ENCODE results near the gene RASGRP3. TPM values are rescaled to one million over a fixed set of nuclear protein-coding genes. Genes with fewer than 3 reads are reported as not detected.

The RASGRP3 gene
- total RNA-seq, 1 experiment from 2014 or later = 0.34 TPM

- CTCF ChIA-PET = no interaction called here
- intact Hi-C loops (cut with micrococcal nuclease; ENCODE audit: unreplicated experiment) = no loop called here
Observed at GRCh38 chr2:33577668-33578067, 101.2 kb downstream of the RASGRP3 start.

GRCh38 chr2:33579227-33579626 is 102.8 kb downstream of the RASGRP3 start:
- ChIA-PET CTCF (no interaction called here), POLR2A (ENCODE audit: low non-redundant PET) (no interaction called here)
- intact Hi-C loops (cut with micrococcal nuclease; ENCODE audit: unreplicated experiment) = no loop called here
- Histone ChIP-seq H3K9me3 (ENCODE audit: low read depth, low read length, poor library complexity, severe bottlenecking) (no peaks in the 10 kb centered on the region), H3K36me3 (ENCODE audit: insufficient read depth, low read length, poor library complexity, severe bottlenecking) (no peaks in the 10 kb centered on the region), H3K27me3 (replicated peaks; ENCODE audit: insufficient read depth, low read depth, low read length, poor library complexity) (no peaks in the 10 kb centered on the region), H3K4me1 (ENCODE audit: insufficient read depth, low read length, poor library complexity, severe bottlenecking) (no peaks in the 10 kb centered on the region), H3K4me3 (ENCODE audit: low read depth, low read length, poor library complexity, severe bottlenecking) (no peak overlapping the region), H3K27ac (ENCODE audit: low read depth, low read length, poor library complexity, severe bottlenecking) (no peak overlapping the region)
- no TSS peak for BruUV-seq (replicated peaks)
- DNase-seq (ENCODE audit: low spot score) = no peak
- TF ChIP-seq CTCF (conservative IDR thresholded peaks at IDR 0.05; ENCODE audit: low read depth, low read length) (no peak), EZH2 (IDR thresholded peaks at IDR 0.05; ENCODE audit: borderline replicate concordance, low read depth, low read length, poor library complexity, severe bottlenecking) (no peak)

More at GRCh38 chr2:33577668-33578067, 101.2 kb downstream of the RASGRP3 start:
- Histone ChIP-seq H3K4me1 (ENCODE audit: insufficient read depth, low read length, poor library complexity, severe bottlenecking) (no peaks in the 10 kb centered on the region), H3K27ac (ENCODE audit: low read depth, low read length, poor library complexity, severe bottlenecking) (no peak overlapping the region), H3K4me3 (ENCODE audit: low read depth, low read length, poor library complexity, severe bottlenecking) (no peak overlapping the region), H3K36me3 (ENCODE audit: insufficient read depth, low read length, poor library complexity, severe bottlenecking) (no peaks in the 10 kb centered on the region), H3K9me3 (ENCODE audit: low read depth, low read length, poor library complexity, severe bottlenecking) (no peaks in the 10 kb centered on the region), H3K27me3 (replicated peaks; ENCODE audit: insufficient read depth, low read depth, low read length, poor library complexity) (no peaks in the 10 kb centered on the region)
- BruUV-seq (replicated peaks) = no TSS peak
- DNase-seq (ENCODE audit: low spot score) = no peak
- POLR2A ChIA-PET (ENCODE audit: low non-redundant PET) = no interaction called here
- TF ChIP-seq EZH2 (IDR thresholded peaks at IDR 0.05; ENCODE audit: borderline replicate concordance, low read depth, low read length, poor library complexity, severe bottlenecking) (no peak), CTCF (conservative IDR thresholded peaks at IDR 0.05; ENCODE audit: low read depth, low read length) (no peak)

- Histone ChIP-seq H3K9me3 (ENCODE audit: low read depth, low read length, poor library complexity, severe bottlenecking) (no peaks in the 10 kb centered on the region), H3K27me3 (replicated peaks; ENCODE audit: insufficient read depth, low read depth, low read length, poor library complexity) (no peaks in the 10 kb centered on the region), H3K4me3 (ENCODE audit: low read depth, low read length, poor library complexity, severe bottlenecking) (no peak overlapping the region), H3K36me3 (ENCODE audit: insufficient read depth, low read length, poor library complexity, severe bottlenecking) (peaks cover 14% of the 10 kb centered on the region), H3K27ac (ENCODE audit: low read depth, low read length, poor library complexity, severe bottlenecking) (no peak overlapping the region), H3K4me1 (ENCODE audit: insufficient read depth, low read length, poor library complexity, severe bottlenecking) (no peaks in the 10 kb centered on the region)
- POLR2A ChIA-PET (ENCODE audit: low non-redundant PET) = interaction anchor here (0.6 kb wide), 1 partner anchor 665 kb away, joined by 8 read pairs; no protein-coding TSS in a partner anchor
- BruUV-seq (replicated peaks) = no TSS peak
- CTCF ChIA-PET = no interaction called here
- DNase-seq (ENCODE audit: low spot score) = no peak
- intact Hi-C loops (cut with micrococcal nuclease; ENCODE audit: unreplicated experiment) = loop anchor here (5.0 to 10.0 kb wide), 3 partner anchors 170 to 1027 kb away; no protein-coding TSS in a partner anchor
- TF ChIP-seq CTCF (conservative IDR thresholded peaks at IDR 0.05; ENCODE audit: low read depth, low read length) (no peak), EZH2 (IDR thresholded peaks at IDR 0.05; ENCODE audit: borderline replicate concordance, low read depth, low read length, poor library complexity, severe bottlenecking) (no peak)
Observed at GRCh38 chr2:33581872-33582271, 105.4 kb downstream of the RASGRP3 start.
